ENCODE measurements around the gene ARHGAP15. TPM values are rescaled to one million over a fixed set of nuclear protein-coding genes. Genes with fewer than 3 reads are reported as not detected.

Gene ARHGAP15
- polyA plus RNA-seq, 2 donors: 0.69 to 1.1 TPM

DNA sequence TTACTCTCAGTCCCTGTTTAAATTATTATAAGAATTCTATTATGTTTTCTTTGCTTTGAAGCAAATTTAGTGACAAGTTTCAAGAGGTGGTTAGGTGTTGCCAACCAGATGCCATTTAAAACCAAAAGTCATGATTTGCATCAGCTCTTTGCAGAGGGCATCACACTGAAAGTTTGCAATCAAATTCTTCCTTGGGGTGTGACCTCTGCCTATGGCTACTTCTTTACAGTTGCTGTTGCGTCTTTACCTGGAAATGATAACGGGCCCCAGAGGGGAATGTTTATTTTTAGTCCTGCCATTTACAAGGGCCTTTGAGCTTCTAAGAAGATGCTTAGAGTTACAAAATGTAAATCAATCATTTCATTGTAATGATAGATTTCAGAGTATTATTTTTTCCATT, 561.0 kb downstream of the ARHGAP15 start:
- WGBS, 2 donors: 68 to 76% methylated on average over 2 of the region's 2 CpGs
- no peaks in the 10 kb centered on the region for H3K36me3 ChIP-seq (ENCODE audit: control insufficient read depth in 2 of 2, insufficient read depth in 2 of 2, low read length in 1 of 2)

GRCh38 chr2:143691121-143691520, 561.9 kb downstream of the ARHGAP15 start:
- Histone ChIP-seq H3K4me3 (ENCODE audit: low read depth in 1 of 2, low read length in 2 of 2) (no peak overlapping the region), H3K4me1 (ENCODE audit: control insufficient read depth in 2 of 2, insufficient read depth in 2 of 2, low read length in 1 of 2) (no peaks in the 10 kb centered on the region), H3K27ac (ENCODE audit: low read depth in 2 of 2, low read length in 1 of 2) (no peak overlapping the region), H3K9me3 (ENCODE audit: control insufficient read depth in 2 of 2, insufficient read depth in 1 of 2, low read depth in 1 of 2, low read length in 1 of 2) (no peaks in the 10 kb centered on the region), H3K27me3 (ENCODE audit: control insufficient read depth in 1 of 2, insufficient read depth in 2 of 2, low read length in 2 of 2) (peaks cover 0 to 3% of the 10 kb centered on the region in 2 donors), H3K36me3 (ENCODE audit: control insufficient read depth in 2 of 2, insufficient read depth in 2 of 2, low read length in 1 of 2) (no peaks in the 10 kb centered on the region)
- WGBS, 2 donors: 90 to 94% methylated on average over 4 of the region's 4 CpGs

More for the DNA sequence above, 561.0 kb downstream of the ARHGAP15 start:
- Histone ChIP-seq H3K4me3 (ENCODE audit: low read depth in 1 of 2, low read length in 2 of 2) (no peak overlapping the region), H3K4me1 (ENCODE audit: control insufficient read depth in 2 of 2, insufficient read depth in 2 of 2, low read length in 1 of 2) (no peaks in the 10 kb centered on the region), H3K9me3 (ENCODE audit: control insufficient read depth in 2 of 2, insufficient read depth in 1 of 2, low read depth in 1 of 2, low read length in 1 of 2) (no peaks in the 10 kb centered on the region), H3K27me3 (ENCODE audit: control insufficient read depth in 1 of 2, insufficient read depth in 2 of 2, low read length in 2 of 2) (peaks cover 0 to 3% of the 10 kb centered on the region in 2 donors), H3K27ac (ENCODE audit: low read depth in 2 of 2, low read length in 1 of 2) (no peak overlapping the region)

- Histone ChIP-seq H3K27me3 (ENCODE audit: control insufficient read depth in 1 of 2, insufficient read depth in 2 of 2, low read length in 2 of 2) (peaks cover 0 to 3% of the 10 kb centered on the region in 2 donors), H3K9me3 (ENCODE audit: control insufficient read depth in 2 of 2, insufficient read depth in 1 of 2, low read depth in 1 of 2, low read length in 1 of 2) (no peaks in the 10 kb centered on the region), H3K4me1 (ENCODE audit: control insufficient read depth in 2 of 2, insufficient read depth in 2 of 2, low read length in 1 of 2) (no peaks in the 10 kb centered on the region), H3K36me3 (ENCODE audit: control insufficient read depth in 2 of 2, insufficient read depth in 2 of 2, low read length in 1 of 2) (no peaks in the 10 kb centered on the region), H3K4me3 (ENCODE audit: low read depth in 1 of 2, low read length in 2 of 2) (no peak overlapping the region), H3K27ac (ENCODE audit: low read depth in 2 of 2, low read length in 1 of 2) (no peak overlapping the region)
- WGBS, 2 donors: 81 to 89% methylated on average over 5 of the region's 5 CpGs
Measured at GRCh38 chr2:143692162-143692561, 562.9 kb downstream of the ARHGAP15 start.

- Histone ChIP-seq H3K4me3 (ENCODE audit: low read depth in 1 of 2, low read length in 2 of 2) (no peak overlapping the region), H3K27me3 (ENCODE audit: control insufficient read depth in 1 of 2, insufficient read depth in 2 of 2, low read length in 2 of 2) (peaks cover 0 to 3% of the 10 kb centered on the region in 2 donors), H3K27ac (ENCODE audit: low read depth in 2 of 2, low read length in 1 of 2) (no peak overlapping the region), H3K4me1 (ENCODE audit: control insufficient read depth in 2 of 2, insufficient read depth in 2 of 2, low read length in 1 of 2) (no peaks in the 10 kb centered on the region), H3K36me3 (ENCODE audit: control insufficient read depth in 2 of 2, insufficient read depth in 2 of 2, low read length in 1 of 2) (no peaks in the 10 kb centered on the region), H3K9me3 (ENCODE audit: control insufficient read depth in 2 of 2, insufficient read depth in 1 of 2, low read depth in 1 of 2, low read length in 1 of 2) (no peaks in the 10 kb centered on the region)
- 64 to 73% methylated on average over 5 of the region's 5 CpGs for WGBS, 2 donors
Measured at GRCh38 chr2:143692967-143693366, 563.7 kb downstream of the ARHGAP15 start.

DNA sequence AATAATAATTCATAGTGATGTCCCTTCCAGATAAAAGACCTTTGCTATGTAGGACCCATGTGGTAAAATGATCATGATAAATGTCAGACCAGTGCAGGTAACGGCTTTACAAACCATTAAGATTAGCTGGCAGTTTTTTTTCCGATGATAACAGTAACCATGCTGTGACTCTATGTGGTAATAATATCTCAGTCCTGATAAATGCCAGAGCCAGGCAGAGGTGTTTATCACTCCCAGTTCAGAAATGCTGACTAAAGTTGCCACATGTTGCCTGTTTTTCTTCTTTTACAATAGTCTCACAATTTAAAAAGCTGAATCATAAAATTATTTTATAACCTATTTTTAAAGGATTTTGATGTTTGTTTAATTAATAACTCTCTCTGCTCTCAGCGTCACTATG, 565.1 kb downstream of the ARHGAP15 start:
- H3K27ac ChIP-seq (ENCODE audit: low read depth in 2 of 2, low read length in 1 of 2): no peak overlapping the region
- H3K27me3 ChIP-seq (ENCODE audit: control insufficient read depth in 1 of 2, insufficient read depth in 2 of 2, low read length in 2 of 2): peaks cover 0 to 3% of the 10 kb centered on the region in 2 donors
- H3K9me3 ChIP-seq (ENCODE audit: control insufficient read depth in 2 of 2, insufficient read depth in 1 of 2, low read depth in 1 of 2, low read length in 1 of 2): no peaks in the 10 kb centered on the region
- H3K4me1 ChIP-seq (ENCODE audit: control insufficient read depth in 2 of 2, insufficient read depth in 2 of 2, low read length in 1 of 2): no peaks in the 10 kb centered on the region
- H3K4me3 ChIP-seq (ENCODE audit: low read depth in 1 of 2, low read length in 2 of 2): no peak overlapping the region
- WGBS, 2 donors: 66 to 79% methylated on average over 3 of the region's 3 CpGs
- no peaks in the 10 kb centered on the region for H3K36me3 ChIP-seq (ENCODE audit: control insufficient read depth in 2 of 2, insufficient read depth in 2 of 2, low read length in 1 of 2)

DNA sequence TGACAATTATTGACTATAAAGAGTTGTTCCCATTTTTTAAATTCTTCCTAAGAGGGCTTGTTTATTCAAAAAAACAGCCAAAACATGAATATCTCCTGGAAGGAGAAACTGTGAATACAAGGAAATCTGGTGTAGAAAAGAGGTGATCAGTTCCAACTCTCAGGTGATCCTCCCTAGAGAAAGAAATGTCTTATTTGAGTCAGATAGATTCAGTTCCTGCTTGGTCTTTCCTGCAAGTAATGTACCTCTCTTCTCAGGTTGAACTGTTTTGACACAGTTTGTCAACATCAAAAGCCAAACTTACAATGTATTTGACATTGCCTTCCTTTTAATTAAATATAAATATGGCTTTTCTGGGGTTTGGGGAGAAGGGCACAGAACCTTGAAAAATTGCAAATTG, 567.4 kb downstream of the ARHGAP15 start:
- Histone ChIP-seq H3K36me3 (ENCODE audit: control insufficient read depth in 2 of 2, insufficient read depth in 2 of 2, low read length in 1 of 2) (no peaks in the 10 kb centered on the region), H3K4me1 (ENCODE audit: control insufficient read depth in 2 of 2, insufficient read depth in 2 of 2, low read length in 1 of 2) (no peaks in the 10 kb centered on the region), H3K27ac (ENCODE audit: low read depth in 2 of 2, low read length in 1 of 2) (no peak overlapping the region), H3K27me3 (ENCODE audit: control insufficient read depth in 1 of 2, insufficient read depth in 2 of 2, low read length in 2 of 2) (peaks cover 0 to 3% of the 10 kb centered on the region in 2 donors), H3K4me3 (ENCODE audit: low read depth in 1 of 2, low read length in 2 of 2) (no peak overlapping the region), H3K9me3 (ENCODE audit: control insufficient read depth in 2 of 2, insufficient read depth in 1 of 2, low read depth in 1 of 2, low read length in 1 of 2) (no peaks in the 10 kb centered on the region)

- no peaks in the 10 kb centered on the region for H3K4me1 ChIP-seq (ENCODE audit: control insufficient read depth in 2 of 2, insufficient read depth in 2 of 2, low read length in 1 of 2)
- no peaks in the 10 kb centered on the region for H3K27me3 ChIP-seq (ENCODE audit: control insufficient read depth in 1 of 2, insufficient read depth in 2 of 2, low read length in 2 of 2)
- H3K9me3 ChIP-seq (ENCODE audit: control insufficient read depth in 2 of 2, insufficient read depth in 1 of 2, low read depth in 1 of 2, low read length in 1 of 2): no peaks in the 10 kb centered on the region
- no peak overlapping the region for H3K27ac ChIP-seq (ENCODE audit: low read depth in 2 of 2, low read length in 1 of 2)
- WGBS, 2 donors: 83 to 88% methylated on average over 1 of the region's 1 CpG
- no peak overlapping the region for H3K4me3 ChIP-seq (ENCODE audit: low read depth in 1 of 2, low read length in 2 of 2)
- no peaks in the 10 kb centered on the region for H3K36me3 ChIP-seq (ENCODE audit: control insufficient read depth in 2 of 2, insufficient read depth in 2 of 2, low read length in 1 of 2)
Measured at GRCh38 chr2:143697744-143698143, 568.5 kb downstream of the ARHGAP15 start.

- WGBS, 2 donors: 66 to 82% methylated on average over 2 of the region's 2 CpGs
Measured at GRCh38 chr2:143698352-143698751, 569.1 kb downstream of the ARHGAP15 start.

GRCh38 chr2:143698888-143699570, 569.8 kb downstream of the ARHGAP15 start:
- WGBS, 2 donors: 84 to 86% methylated on average over 3 of the region's 3 CpGs
- Histone ChIP-seq H3K4me3 (ENCODE audit: low read depth in 1 of 2, low read length in 2 of 2) (no peak overlapping the region), H3K36me3 (ENCODE audit: control insufficient read depth in 2 of 2, insufficient read depth in 2 of 2, low read length in 1 of 2) (no peaks in the 10 kb centered on the region), H3K27ac (ENCODE audit: low read depth in 2 of 2, low read length in 1 of 2) (no peak overlapping the region), H3K27me3 (ENCODE audit: control insufficient read depth in 1 of 2, insufficient read depth in 2 of 2, low read length in 2 of 2) (no peaks in the 10 kb centered on the region), H3K4me1 (ENCODE audit: control insufficient read depth in 2 of 2, insufficient read depth in 2 of 2, low read length in 1 of 2) (no peaks in the 10 kb centered on the region), H3K9me3 (ENCODE audit: control insufficient read depth in 2 of 2, insufficient read depth in 1 of 2, low read depth in 1 of 2, low read length in 1 of 2) (no peaks in the 10 kb centered on the region)

More at GRCh38 chr2:143698352-143698751, 569.1 kb downstream of the ARHGAP15 start:
- H3K4me1 ChIP-seq (ENCODE audit: control insufficient read depth in 2 of 2, insufficient read depth in 2 of 2, low read length in 1 of 2): no peaks in the 10 kb centered on the region
- H3K9me3 ChIP-seq (ENCODE audit: control insufficient read depth in 2 of 2, insufficient read depth in 1 of 2, low read depth in 1 of 2, low read length in 1 of 2): no peaks in the 10 kb centered on the region
- no peak overlapping the region for H3K27ac ChIP-seq (ENCODE audit: low read depth in 2 of 2, low read length in 1 of 2)
- no peaks in the 10 kb centered on the region for H3K36me3 ChIP-seq (ENCODE audit: control insufficient read depth in 2 of 2, insufficient read depth in 2 of 2, low read length in 1 of 2)
- H3K4me3 ChIP-seq (ENCODE audit: low read depth in 1 of 2, low read length in 2 of 2): no peak overlapping the region
- no peaks in the 10 kb centered on the region for H3K27me3 ChIP-seq (ENCODE audit: control insufficient read depth in 1 of 2, insufficient read depth in 2 of 2, low read length in 2 of 2)

- H3K4me1 ChIP-seq (ENCODE audit: control insufficient read depth in 2 of 2, insufficient read depth in 2 of 2, low read length in 1 of 2): no peaks in the 10 kb centered on the region
- H3K9me3 ChIP-seq (ENCODE audit: control insufficient read depth in 2 of 2, insufficient read depth in 1 of 2, low read depth in 1 of 2, low read length in 1 of 2): no peaks in the 10 kb centered on the region
- whole genome bisulfite sequencing, 2 donors: 81% methylated on average over 2 of the region's 2 CpGs
- H3K27ac ChIP-seq (ENCODE audit: low read depth in 2 of 2, low read length in 1 of 2): no peak overlapping the region
- no peaks in the 10 kb centered on the region for H3K36me3 ChIP-seq (ENCODE audit: control insufficient read depth in 2 of 2, insufficient read depth in 2 of 2, low read length in 1 of 2)
- no peaks in the 10 kb centered on the region for H3K27me3 ChIP-seq (ENCODE audit: control insufficient read depth in 1 of 2, insufficient read depth in 2 of 2, low read length in 2 of 2)
- no peak overlapping the region for H3K4me3 ChIP-seq (ENCODE audit: low read depth in 1 of 2, low read length in 2 of 2)
Measured at GRCh38 chr2:143700865-143701264, 571.6 kb downstream of the ARHGAP15 start.
